Testis (tissue), 3 donors: ENCODE results near the gene ZNF429. TPM values are rescaled to one million over a fixed set of nuclear protein-coding genes. Genes with fewer than 3 reads are reported as not detected.

Experiments used
- DNase-seq: peaks from one replicate; pipeline ENCODE4 v3.0.0-alpha.2; 2019
- H3K27ac ChIP-seq, 2 donors: fragments of 200-600 bp; sonication (generic); one replicate each; pipeline ENCODE4 v1.5.1; 2019
- H3K27me3 ChIP-seq: fragments of 200-600 bp; sonication (generic); one replicate; pipeline ENCODE4 v1.5.1; 2019
- H3K36me3 ChIP-seq: fragments of 200-600 bp; sonication (generic); one replicate; pipeline ENCODE4 v1.5.1; 2017; ENCODE audit warnings: low read depth; ENCODE audit errors: missing control alignments
- H3K4me1 ChIP-seq: fragments of 200-600 bp; sonication (generic); one replicate; pipeline ENCODE4 v1.5.1; 2019
- H3K4me3 ChIP-seq, 2 donors: fragments of 200-600 bp; sonication (generic); one replicate each; pipeline ENCODE4 v1.5.1; 2017 to 2019
- H3K9me3 ChIP-seq: fragments of 200-600 bp; sonication (generic); one replicate; pipeline ENCODE4 v1.5.1; 2017
- POLR2A ChIP-seq: fragments of 450-650 bp; IDR thresholded peaks from one replicate; pipeline ENCODE4 v1.6.1; 2017; ENCODE audit warnings: antibody characterized with exemption, mild to moderate bottlenecking, moderate library complexity
- WGBS, 2 donors: methylation state at CpG; one replicate each; pipeline ENCODE4 v1.1.5; 2018; 5-methylcytosine and 5-hydroxymethylcytosine counted together
- intact Hi-C: fragments of 100-400 bp; cut with DNase I; formaldehyde crosslinking; loops from one replicate; pipeline ENCODE4 v1.15.1; 2023; ENCODE audit warnings: low total_unique reads
- polyA plus RNA-seq: library from polyadenylated mRNA; stranded (reverse); fragments of 350-450 nt; fragmentation: Illumina TruSeq; extraction: RNeasy Lipid Tissue Mini Kit (QIAGEN cat#74804); gene quantifications from one replicate; pipeline ENCODE4 v1.2.3, GENCODE V29; 2014; ENCODE audit warnings: low read depth, low replicate concordance; ENCODE audit not compliant: insufficient read depth
- total RNA-seq, 2 donors: library from RNA; depleted of rRNA; stranded (reverse); fragments of >200 nt; gene quantifications; one replicate each; pipeline ENCODE4 v1.2.3, GENCODE V29; 2016
- TF ChIP-seq, protein P1 (sequence below), 3 experiments: fragments of 450-650 bp in 2 of 3; fragments of 200-600 bp in 1 of 3; sonication (generic) in 1 of 3; IDR thresholded peaks; one replicate each; pipeline ENCODE4 v1.5.1; 2016 to 2019; ENCODE audit warnings: antibody characterized with exemption in 3 of 3, mild to moderate bottlenecking in 2 of 3, moderate library complexity in 1 of 3

ZNF429 gene
- total and polyA plus RNA-seq, 3 donors from 2014 or later = 10.1 to 40.9 (median 32.3) TPM

DNA sequence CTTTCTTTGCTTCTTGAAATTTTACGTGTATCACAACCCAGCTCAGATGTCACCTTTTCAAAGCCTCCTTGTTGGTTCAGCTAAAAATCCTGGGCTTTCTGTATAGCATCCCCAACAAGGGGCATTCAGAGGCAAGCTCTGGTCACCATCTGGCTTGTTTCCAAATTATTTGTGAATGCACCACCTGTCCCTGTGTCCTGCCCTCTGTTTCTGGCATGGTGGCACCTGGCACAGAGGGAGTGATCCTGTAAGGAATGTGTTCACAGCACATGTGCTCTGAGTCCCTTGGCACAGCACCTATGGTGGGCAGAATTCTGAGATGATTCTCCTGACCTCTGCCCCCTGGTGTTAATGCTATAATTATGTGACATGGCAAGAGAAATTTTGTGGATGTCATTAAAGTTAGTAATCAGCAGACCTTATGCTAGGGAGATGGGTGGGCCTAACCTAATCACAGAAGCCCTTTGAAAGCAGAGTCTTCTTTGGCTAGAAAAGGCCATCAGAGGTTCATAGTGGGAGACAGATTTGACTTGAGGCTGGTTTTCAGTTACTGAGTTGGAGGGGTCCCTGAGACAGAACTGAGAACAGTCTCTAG, 76.3 kb downstream of the ZNF429 start:
- Histone ChIP-seq H3K27me3 (no peaks in the 10 kb centered on the region), H3K4me3 (no peak overlapping the region), H3K4me1 (no peaks in the 10 kb centered on the region), H3K36me3 (no peaks in the 10 kb centered on the region), H3K9me3 (no peaks in the 10 kb centered on the region), H3K27ac (no peak overlapping the region)
- intact Hi-C loops = no loop called here
- TF ChIP-seq POLR2A = no peak
- TF ChIP-seq, protein P1, sequence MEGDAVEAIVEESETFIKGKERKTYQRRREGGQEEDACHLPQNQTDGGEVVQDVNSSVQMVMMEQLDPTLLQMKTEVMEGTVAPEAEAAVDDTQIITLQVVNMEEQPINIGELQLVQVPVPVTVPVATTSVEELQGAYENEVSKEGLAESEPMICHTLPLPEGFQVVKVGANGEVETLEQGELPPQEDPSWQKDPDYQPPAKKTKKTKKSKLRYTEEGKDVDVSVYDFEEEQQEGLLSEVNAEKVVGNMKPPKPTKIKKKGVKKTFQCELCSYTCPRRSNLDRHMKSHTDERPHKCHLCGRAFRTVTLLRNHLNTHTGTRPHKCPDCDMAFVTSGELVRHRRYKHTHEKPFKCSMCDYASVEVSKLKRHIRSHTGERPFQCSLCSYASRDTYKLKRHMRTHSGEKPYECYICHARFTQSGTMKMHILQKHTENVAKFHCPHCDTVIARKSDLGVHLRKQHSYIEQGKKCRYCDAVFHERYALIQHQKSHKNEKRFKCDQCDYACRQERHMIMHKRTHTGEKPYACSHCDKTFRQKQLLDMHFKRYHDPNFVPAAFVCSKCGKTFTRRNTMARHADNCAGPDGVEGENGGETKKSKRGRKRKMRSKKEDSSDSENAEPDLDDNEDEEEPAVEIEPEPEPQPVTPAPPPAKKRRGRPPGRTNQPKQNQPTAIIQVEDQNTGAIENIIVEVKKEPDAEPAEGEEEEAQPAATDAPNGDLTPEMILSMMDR (IDR thresholded peaks at IDR 0.05) = no peak
- 67 to 76% methylated on average over 1 of the region's 1 CpG for WGBS, 2 donors
- no peak for DNase-seq

DNA sequence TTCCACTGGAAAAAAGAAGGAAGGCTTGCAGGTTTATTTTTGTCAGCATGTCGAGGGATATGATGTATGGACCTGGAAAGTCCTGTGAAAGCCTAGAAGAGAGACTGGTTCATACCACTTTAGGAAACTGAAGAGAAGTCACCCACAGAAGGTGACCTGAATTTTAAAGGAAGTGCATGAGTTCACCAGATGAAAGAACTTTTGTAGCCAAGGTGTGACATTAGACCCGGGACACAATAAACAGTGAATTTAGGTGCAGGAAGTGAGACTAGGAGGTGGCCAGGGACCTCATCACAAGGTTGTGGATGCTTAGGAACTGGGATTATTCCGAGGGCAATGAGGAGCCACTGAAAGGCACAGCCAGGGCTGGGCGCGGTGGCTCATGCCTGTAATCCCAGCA, 79.1 kb downstream of the ZNF429 start:
- intact Hi-C loops = no loop called here

DNA sequence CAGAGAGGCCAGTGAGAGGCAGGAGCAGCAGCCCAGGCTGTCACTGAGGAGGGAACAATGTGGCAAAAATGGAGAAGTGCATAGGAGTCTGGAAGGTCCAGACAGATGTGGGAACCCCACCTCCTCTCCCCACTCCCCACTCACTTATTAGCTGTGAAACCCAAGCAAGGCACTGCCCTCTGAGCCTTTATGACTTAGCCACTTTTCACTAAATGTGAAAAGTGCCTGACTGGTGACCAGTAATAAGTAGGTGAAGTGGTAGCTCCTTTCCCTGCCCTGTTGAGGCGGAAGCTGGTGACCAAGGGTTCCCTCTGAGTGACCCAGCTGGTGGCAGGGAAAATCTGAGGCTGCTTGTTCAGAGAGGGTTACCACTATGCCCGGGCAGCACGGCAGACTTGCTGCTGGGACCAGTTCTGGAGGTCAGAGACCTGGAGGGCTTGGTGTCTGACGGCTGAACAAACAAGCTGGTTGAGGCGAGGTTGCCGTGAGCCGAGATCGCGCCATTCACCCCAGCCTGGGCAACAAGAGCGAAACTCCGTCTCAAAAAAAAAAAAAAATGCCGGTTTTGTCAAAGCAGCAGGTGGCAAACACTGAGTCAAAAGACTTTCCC, 80.0 kb downstream of the ZNF429 start:
- intact Hi-C loops = no loop called here
- H3K27me3 ChIP-seq = no peaks in the 10 kb centered on the region
- WGBS, 2 donors = 62 to 68% methylated on average over 10 to 12 of the region's 12 CpGs
- H3K27ac ChIP-seq = peak overlapping the region in 1 of 2 donors; percentile 76
- DNase-seq = no peak
- no peaks in the 10 kb centered on the region for H3K36me3 ChIP-seq
- TF ChIP-seq POLR2A = no peak
- TF ChIP-seq, protein P1 (IDR thresholded peaks at IDR 0.05) = no peak
- peak overlapping the region; percentile 59 to 74 for H3K4me3 ChIP-seq
- H3K4me1 ChIP-seq = no peaks in the 10 kb centered on the region
- no peaks in the 10 kb centered on the region for H3K9me3 ChIP-seq

More for the DNA sequence above, 79.1 kb downstream of the ZNF429 start:
- no peak overlapping the region for H3K4me3 ChIP-seq
- no peaks in the 10 kb centered on the region for H3K9me3 ChIP-seq
- no peaks in the 10 kb centered on the region for H3K27me3 ChIP-seq
- WGBS, 2 donors = 73 to 85% methylated on average over 5 of the region's 5 CpGs
- H3K27ac ChIP-seq = no peak overlapping the region
- no peaks in the 10 kb centered on the region for H3K36me3 ChIP-seq
- H3K4me1 ChIP-seq = no peaks in the 10 kb centered on the region
- DNase-seq = no peak
- TF ChIP-seq, protein P1 (IDR thresholded peaks at IDR 0.05) = no peak
- no peak for TF ChIP-seq POLR2A

DNA sequence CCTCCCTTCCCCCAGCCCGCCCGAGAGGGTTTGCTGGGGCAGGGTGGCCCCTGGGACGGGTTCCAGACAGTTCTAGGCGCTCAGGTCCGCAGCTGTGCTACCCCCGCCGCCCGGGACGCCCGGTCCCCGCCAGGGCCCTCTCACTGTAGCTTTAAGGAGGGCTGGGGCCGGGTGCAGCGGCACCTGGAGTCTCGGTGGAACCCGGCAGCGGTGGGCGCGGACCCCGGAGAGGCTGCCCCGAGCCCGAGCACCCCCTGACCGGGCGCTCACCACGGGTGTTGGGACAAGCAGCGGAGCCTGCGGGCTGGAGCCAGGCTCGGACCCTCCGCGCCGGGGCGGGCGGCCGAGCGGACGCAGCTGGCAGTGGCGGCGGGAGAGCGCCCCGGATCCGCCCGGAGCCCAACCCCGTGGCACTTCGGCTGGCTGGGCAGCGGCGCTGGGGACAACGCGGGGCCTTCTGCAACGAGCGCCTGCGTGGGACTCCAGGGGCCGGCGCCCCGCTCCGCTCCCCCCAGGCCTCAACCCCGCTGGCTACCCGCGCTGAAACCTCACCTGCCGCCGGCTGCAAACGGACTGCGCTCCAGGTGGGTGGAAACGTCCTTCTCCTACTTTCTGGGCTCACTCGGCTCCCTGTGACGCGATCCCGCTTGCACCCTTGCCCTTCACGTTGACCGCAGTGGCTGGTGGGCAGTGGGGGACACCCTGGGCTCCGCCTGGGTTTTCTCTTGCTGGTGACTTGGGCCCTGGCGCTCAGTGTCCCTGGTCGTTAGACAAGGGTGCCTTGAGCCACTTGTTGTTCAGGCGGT, 81.1 kb downstream of the ZNF429 start:
- Histone ChIP-seq H3K27me3 (no peaks in the 10 kb centered on the region), H3K36me3 (no peaks in the 10 kb centered on the region), H3K27ac (peak overlapping the region; percentile 52 to 76), H3K4me1 (no peaks in the 10 kb centered on the region), H3K4me3 (peak overlapping the region; percentile 59 to 74), H3K9me3 (no peaks in the 10 kb centered on the region)
- DNase-seq = no peak
- intact Hi-C loops = no loop called here
- 1 to 3% methylated on average over 8 to 63 of the region's 72 CpGs for WGBS, 2 donors
- TF ChIP-seq POLR2A = no peak
- TF ChIP-seq, protein P1 (IDR thresholded peaks at IDR 0.05) = no peak
